Right ventricle myocardium superior (tissue), 1 donor: Measurements from ENCODE around the gene SAFB2. TPM values are rescaled to one million over a fixed set of nuclear protein-coding genes. Genes with fewer than 3 reads are reported as not detected.

Experiments used
- ATAC-seq: fragments of 200-7000 bp; cut with Tn5 transposase; one replicate; pipeline ENCODE4 v1.9.1; 2020; ENCODE audit warnings: mild to moderate bottlenecking; ENCODE audit not compliant: poor library complexity
- DNase-seq: peaks from one replicate; pipeline ENCODE4 v3.0.0-alpha.2; 2020
- intact Hi-C: fragments of 100-400 bp; cut with DNase I; formaldehyde crosslinking; loops from one replicate; pipeline ENCODE4 v1.11.2; 2022
- total RNA-seq: library from RNA; stranded (reverse); fragmentation: NEBNext Ultra II Directional; extraction: Animal tissue kit (Norgen Biotek cat#: 25700); gene quantifications from one replicate; pipeline ENCODE4 v1.2.1, GENCODE V29; 2021
- donor health status: DM: no; HTN: yes; CAD: no; lungs with severe emphysema.

SAFB2 gene
- total RNA-seq, 1 donor from 2014 or later, result 48.7 TPM

DNA sequence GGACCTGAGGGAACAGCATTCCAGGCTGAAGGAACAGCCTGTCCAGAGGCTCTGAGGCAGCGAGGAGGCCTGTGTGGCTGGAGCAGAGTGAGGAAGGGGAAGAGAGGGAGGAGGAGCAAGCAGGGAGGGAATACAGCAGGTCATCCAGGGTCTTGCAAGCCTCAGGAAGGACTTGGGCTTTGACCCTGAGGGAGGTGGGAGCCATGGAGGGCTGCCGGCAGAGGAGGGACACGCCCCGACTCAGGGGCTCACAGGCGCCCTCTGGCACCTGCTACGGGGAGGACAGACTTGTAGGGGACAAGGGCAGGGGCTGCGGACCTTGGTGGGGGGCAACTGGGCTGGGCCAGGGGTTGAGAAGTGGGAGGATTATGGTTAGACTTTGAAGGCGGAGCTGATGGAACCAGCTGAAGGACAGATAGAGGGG lies 59.6 kb downstream of the SAFB2 start:
- intact Hi-C loops, result no loop called here

DNA sequence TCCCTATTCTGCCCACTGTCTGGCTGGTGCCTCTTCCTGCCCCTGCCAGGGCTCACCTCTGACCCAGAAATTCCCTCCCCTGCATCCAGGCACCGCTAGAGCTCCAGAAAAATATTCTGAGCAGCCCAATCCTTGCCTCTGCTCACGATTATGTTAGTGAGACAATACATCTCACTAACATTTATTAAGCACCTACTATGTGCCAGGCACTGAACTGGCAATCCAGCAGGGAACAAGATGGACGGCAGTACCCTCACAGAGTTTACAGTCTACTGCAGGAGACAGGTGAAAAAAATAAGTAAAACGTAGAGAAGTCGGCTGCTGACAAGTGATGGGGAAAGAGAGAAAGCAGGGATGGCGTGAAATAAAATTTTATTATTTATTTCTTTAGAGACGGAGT lies 60.3 kb downstream of the SAFB2 start:
- intact Hi-C loops, result no loop called here
- ATAC-seq (no peak), DNase-seq (no peak)

More for the DNA sequence above, 59.6 kb downstream of the SAFB2 start:
- DNase-seq (no peak), ATAC-seq (no peak)

DNA sequence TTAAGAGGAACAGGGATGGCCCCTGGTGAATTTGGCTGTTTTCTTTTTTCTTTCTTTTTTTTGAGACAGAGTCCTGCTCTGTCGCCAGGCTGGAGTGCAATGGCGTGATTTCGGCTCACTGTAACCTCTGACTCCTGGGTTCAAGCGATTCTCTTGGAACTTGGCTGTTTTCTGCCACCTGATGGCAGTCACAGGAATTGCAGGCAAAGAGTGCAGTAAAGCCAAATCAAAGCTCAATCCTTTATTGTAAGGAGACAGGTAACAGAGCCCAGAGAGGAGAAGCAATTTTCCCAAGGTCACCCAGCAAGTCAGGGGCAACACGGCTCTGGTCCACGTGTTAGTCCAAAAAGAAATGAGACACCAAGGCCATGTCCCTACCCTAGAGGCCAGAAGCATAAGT lies 61.0 kb downstream of the SAFB2 start:
- no peak for DNase-seq
- no peak for ATAC-seq
- intact Hi-C loops, result no loop called here

DNA sequence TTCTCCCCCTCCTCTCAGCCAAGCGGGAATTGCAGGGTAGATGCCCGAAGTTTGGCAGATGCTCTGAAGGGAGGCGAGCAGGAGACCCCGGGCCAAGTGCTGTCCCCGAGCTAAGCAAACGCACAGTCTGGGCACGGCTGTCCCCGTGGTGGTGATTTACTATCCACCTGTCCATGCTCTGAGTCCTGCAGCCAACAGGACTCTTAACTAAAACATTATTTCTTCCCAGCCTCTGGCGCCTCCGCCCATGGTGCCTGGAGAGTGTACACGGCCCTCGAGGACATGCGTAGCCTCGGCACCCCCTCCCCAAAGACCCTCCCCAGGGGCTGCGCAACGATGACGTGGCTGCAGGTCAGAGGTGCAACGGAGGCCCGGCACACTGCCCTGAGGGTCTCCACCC lies 62.4 kb downstream of the SAFB2 start:
- intact Hi-C loops, result no loop called here
- DNase-seq (peak; percentile 13), ATAC-seq (no peak)

DNA sequence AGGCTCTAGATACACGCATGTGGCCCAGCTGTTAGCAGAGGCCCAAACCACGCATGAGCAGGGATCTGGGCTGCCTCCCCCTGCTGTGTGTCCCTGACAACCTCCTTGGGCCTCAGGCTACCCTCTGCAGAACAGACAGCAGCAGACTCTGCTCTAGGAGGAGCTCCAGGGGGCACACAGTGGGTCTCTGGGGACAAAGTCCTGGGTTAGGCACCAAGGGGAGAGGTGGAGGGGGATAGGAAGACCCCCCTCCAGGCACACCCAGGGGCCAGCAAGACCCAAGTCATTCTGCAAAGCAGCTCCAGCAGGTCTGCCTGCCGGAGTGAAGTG lies 62.8 kb downstream of the SAFB2 start:
- intact Hi-C loops, result no loop called here
- DNase-seq (no peak), ATAC-seq (no peak)

DNA sequence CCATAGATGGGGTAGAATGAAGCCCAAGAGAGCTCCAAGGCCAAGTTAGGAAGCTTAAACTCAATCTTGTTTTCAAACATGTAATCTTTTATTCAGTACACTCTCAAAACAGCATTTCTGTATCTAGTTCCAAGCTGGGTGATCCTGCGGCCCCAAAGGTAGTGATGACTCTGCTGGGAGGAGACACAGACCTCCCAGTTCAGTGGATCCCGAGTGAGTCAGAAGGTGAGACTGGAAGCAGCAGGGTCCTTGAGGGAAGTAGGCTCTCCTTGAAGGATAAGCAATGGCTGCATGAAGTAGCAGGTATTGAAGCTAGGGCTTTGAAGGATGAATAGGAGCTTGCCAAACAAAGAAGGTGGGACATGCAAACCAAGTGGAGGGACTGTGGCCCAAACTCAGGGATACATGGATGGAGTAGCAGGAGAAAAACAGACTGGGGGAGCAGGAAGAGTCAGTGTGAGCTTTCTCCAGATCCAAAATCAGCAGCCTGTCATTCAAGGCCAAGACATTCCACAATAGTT lies 64.4 kb downstream of the SAFB2 start:
- no peak for DNase-seq
- intact Hi-C loops, result no loop called here
- ATAC-seq, result no peak

DNA sequence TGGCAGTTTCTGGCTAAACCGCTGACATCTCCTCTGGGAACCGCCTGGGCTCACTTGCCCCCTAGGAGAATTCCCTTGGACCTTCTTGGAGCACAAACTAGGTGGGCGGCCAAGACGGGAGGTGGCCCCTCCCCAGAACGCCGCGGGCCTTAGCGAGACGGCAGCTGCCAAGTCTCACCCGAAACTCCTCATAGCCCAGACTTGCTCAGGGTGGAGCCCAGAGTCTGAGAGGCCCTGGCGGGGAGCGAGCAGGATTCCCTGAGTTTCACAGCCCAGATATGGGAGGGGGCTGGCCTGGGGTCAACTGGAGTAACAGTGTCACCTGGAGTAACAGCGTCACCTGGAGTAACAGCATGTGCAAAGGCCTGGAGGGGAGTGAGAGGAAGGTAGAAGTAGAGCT lies 64.9 kb downstream of the SAFB2 start:
- ATAC-seq (no peak), DNase-seq (no peak)
- intact Hi-C loops, result no loop called here

DNA sequence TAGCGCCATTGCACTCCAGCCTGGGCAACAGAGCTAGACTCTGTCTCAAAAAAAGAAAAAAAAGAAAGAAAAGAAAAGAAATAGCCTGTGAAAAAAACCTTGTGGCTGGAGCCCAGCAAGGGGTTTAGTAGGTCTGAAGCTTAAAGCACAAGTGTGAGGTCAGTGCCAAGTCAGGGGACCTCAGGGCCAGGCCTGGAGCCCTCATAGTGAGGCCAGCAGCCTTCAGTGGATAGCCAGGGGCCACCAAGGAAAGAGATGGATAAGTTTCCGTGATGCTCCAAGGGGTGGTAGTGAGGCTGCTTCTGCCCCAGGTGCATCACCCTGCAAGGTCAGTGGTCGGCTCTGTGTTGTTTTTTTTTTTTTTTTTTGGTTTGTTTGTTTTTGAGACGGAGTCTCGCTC lies 67.7 kb downstream of the SAFB2 start:
- intact Hi-C loops, result no loop called here
- no peak for ATAC-seq
- peak; percentile 12 for DNase-seq

DNA sequence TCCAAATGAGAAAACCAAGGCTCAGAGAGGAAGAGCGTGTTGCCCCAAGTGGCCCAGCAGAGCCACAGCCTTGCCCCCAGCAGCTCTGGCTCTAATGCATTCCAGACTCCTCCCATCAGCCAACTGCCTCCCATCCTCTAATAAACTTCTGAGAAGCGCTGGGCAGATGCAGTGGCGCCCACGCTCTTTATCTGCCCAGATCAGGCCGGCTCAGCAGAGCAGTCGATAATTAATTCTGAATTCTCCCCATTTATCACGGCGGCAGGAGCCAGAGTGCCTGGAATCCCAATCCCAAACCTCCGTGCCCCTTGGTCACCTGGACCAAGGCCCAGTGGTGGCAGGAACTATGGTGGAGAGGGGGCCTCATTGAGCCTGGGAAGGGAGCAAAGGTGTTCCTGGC lies 68.7 kb downstream of the SAFB2 start:
- intact Hi-C loops, result no loop called here
- ATAC-seq (no peak), DNase-seq (peak; percentile 14)

DNA sequence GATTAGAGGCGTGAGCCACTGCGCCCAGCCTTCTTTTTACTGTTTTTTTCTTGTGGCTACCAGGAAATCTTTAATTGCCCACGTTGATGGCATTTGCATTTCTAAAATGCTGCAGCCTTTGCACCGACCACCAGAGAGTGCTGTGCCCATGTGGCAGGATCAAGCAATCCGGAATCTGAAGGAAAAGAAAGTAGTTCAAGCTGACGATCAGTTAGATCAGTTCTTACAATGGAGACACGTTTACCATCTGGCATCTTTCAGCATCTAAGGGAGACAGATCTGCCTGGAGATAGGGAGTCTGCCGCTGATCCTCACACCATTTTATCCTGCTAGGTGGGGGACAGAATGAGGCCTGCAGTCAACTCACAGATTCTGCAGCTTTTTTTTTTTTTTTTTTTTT lies 74.7 kb downstream of the SAFB2 start:
- intact Hi-C loops, result no loop called here
- DNase-seq (peak; percentile 26), ATAC-seq (no peak)

DNA sequence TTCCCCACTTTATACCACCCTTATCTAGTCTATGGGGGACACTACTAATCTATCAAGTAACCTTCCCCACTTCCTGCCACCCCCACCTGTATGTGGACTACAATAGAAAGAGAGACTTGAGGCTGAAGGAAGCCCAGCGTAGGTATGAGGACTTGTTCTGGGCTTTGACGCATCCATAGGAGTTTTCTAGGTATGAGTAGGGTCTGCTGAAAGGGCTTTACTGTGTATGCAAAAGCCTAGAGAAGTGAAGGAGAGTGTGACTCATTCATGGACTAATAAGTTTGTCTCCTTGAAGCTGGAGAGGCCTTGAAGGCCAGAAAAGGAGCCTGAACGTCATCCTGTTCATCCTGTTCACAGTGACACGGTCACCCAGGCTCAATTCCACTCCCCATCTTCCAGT lies 76.6 kb downstream of the SAFB2 start:
- ATAC-seq (no peak), DNase-seq (no peak)
- intact Hi-C loops, result no loop called here

DNA sequence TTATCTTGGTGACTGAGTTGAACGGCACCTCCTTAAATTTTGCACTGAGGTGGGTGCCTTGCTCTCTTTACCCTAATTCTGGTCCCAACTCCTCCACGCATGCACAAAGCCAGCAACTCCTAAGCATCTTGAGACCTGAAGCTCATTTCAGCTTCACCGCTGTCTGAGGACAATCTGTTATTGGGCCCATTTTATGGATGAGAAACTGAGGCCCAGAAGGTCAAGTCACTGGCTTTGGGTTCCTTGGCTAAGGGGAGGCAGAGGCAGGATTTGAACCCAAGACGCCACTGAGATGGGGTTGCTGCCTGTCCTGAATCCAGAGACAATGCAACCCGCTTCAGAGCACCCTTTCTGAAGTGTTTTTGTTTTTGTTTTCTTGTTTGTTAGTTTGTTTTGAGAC lies 77.5 kb downstream of the SAFB2 start:
- no peak for ATAC-seq
- intact Hi-C loops, result no loop called here
- no peak for DNase-seq

DNA sequence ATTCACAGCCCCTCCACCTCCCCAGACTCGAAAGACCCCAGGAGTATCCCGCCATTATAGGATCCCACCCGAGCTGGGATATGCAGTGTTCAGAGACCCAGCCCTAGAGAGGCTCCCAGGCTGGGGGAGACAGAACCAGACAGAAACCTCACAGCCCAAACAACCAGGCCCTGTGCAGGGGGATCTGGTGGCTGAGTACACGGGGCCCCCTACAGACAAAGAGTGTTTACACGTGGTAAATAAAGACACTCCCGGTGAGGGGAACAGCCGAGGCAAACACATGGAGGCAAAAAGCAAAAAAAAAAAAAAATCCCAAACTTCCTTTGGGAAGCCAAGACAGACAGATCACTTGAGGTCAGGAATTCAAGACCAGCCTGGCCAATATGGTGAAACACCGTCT lies 79.9 kb downstream of the SAFB2 start:
- intact Hi-C loops, result no loop called here
- no peak for DNase-seq

DNA sequence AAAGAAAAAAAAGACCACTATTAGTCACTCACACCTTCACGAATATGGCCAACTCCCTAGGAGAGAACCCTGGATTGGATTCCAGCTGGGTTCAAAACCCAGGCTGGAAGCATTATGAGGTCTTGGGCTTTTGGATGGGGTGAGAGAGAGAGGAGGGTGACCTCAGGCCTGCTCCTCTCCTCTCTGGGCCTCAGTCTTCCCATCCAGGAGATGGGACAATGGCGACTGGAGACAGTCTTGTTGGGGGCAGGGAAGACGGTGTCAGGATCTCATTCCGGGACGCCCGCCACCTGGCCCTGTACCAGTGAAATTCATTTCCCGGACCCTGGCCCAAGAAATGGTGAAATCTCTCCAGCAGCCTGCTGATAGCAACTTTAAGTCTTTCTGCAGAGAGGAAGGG lies 81.1 kb downstream of the SAFB2 start:
- intact Hi-C loops, result no loop called here
- DNase-seq (no peak), ATAC-seq (no peak)

More for the DNA sequence above, 79.9 kb downstream of the SAFB2 start:
- ATAC-seq, result no peak

DNA sequence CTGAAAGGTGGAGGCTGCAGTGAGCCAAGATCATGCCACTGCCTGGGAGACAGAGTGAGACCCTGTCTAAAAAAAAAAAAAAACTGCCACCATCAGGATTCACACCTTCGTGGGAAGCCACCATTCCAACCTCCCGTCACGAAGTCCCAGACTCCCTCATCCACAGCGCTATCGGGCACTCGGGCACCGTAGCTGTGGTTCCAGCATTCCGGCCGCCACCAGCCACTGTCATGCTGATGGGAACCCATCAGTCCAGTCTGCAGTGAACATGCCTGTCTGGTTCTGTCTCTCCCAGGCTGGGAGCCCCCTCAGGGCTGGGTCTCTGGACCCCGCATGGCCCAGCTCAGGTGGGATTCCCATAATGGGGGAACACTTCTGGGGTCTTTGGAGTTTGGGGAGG lies 82.4 kb downstream of the SAFB2 start:
- DNase-seq (no peak), ATAC-seq (no peak)
- intact Hi-C loops, result no loop called here

DNA sequence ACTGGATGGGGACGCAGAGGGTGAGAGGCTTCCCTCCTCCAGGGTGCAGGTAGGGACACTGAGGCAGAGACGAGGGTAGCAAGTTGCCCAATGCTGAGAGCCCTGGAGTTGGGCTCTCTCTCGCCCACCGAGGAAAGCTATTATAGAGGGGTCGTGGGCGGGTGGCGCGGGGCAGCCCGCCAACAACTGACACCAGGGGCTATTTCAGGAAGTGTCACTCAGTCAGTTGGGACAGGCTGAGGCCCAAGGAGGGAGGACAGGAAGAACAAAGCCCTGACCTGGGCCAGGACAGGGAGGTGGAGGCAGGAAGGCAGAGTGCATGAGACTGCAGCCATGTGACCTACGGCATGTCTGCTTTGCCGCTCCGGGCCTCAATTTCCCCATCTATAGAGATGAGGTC lies 84.7 kb downstream of the SAFB2 start:
- DNase-seq, result peak; percentile 45
- ATAC-seq, result peak; percentile 24
- intact Hi-C loops, result no loop called here

Other genes with a start within 250 kb of the SAFB2 start
- not detected for gene ZNRF4, start 167.4 kb downstream of the SAFB2 start, total RNA-seq
- gene TINCR, start 54.8 kb downstream of the SAFB2 start, total RNA-seq, result not detected
- gene SAFB, start 307 bp upstream of the SAFB2 start, total RNA-seq, result 61.9 TPM
- gene MICOS13, start 57.7 kb upstream of the SAFB2 start, total RNA-seq, result 165 TPM
- gene HSD11B1L, start 58.3 kb upstream of the SAFB2 start, total RNA-seq, result 3.5 TPM
- 367 TPM for gene RPL36, start 67.5 kb upstream of the SAFB2 start, total RNA-seq
- 98.8 TPM for gene LONP1, start 97.4 kb upstream of the SAFB2 start, total RNA-seq
- not detected for gene CATSPERD, start 97.9 kb upstream of the SAFB2 start, total RNA-seq
- gene PRR22, start 162.0 kb upstream of the SAFB2 start, total RNA-seq, result 0.62 TPM
- gene DUS3L, start 168.4 kb upstream of the SAFB2 start, total RNA-seq, result 12.9 TPM
- gene NRTN, start 182.3 kb upstream of the SAFB2 start, total RNA-seq, result 20.6 TPM
- gene FUT6, start 216.9 kb upstream of the SAFB2 start, total RNA-seq, result not detected
- gene FUT3, start 228.7 kb upstream of the SAFB2 start, total RNA-seq, result not detected
- not detected for gene FUT5, start 247.8 kb upstream of the SAFB2 start, total RNA-seq